ENCODE results near the gene THSD4. TPM values are rescaled to one million over a fixed set of nuclear protein-coding genes. Genes with fewer than 3 reads are reported as not detected.

The THSD4 gene
- total RNA-seq, 1 donor from 2014 or later = 1.4 TPM

DNA sequence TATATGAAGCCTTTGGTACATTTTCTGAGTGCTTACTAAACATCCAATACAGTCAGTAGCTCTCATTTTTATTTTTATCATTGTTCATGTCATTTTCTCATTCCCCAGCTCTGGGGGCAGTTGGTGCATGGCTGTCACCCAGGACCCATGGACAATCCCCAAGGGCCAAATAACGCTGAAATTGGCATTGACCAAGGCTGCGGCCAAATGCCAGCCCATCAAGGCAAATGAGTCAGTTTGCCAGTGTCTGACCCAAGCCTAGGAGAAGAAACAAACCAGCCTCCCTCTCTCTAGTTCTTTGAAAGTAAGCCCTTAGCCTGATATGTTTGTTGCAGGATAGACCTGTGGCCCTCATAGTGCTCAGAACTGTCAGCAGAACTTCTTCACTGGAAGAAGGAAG lies 219.2 kb downstream of the THSD4 start:
- no peaks in the 10 kb centered on the region for H3K36me3 Mint-ChIP-seq (ENCODE audit: low read depth)
- no peak for DNase-seq (ENCODE audit: low read depth, low spot score)
- peaks cover 11% of the 10 kb centered on the region for H3K4me1 Mint-ChIP-seq
- H3K27ac Mint-ChIP-seq (ENCODE audit: unreplicated experiment) = no peak overlapping the region
- TF ChIP-seq, protein P1, sequence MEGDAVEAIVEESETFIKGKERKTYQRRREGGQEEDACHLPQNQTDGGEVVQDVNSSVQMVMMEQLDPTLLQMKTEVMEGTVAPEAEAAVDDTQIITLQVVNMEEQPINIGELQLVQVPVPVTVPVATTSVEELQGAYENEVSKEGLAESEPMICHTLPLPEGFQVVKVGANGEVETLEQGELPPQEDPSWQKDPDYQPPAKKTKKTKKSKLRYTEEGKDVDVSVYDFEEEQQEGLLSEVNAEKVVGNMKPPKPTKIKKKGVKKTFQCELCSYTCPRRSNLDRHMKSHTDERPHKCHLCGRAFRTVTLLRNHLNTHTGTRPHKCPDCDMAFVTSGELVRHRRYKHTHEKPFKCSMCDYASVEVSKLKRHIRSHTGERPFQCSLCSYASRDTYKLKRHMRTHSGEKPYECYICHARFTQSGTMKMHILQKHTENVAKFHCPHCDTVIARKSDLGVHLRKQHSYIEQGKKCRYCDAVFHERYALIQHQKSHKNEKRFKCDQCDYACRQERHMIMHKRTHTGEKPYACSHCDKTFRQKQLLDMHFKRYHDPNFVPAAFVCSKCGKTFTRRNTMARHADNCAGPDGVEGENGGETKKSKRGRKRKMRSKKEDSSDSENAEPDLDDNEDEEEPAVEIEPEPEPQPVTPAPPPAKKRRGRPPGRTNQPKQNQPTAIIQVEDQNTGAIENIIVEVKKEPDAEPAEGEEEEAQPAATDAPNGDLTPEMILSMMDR (conservative IDR thresholded peaks at IDR 0.05) = no peak
- peaks cover 3% of the 10 kb centered on the region for H3K27me3 Mint-ChIP-seq (ENCODE audit: low read depth)
- H3K4me3 Mint-ChIP-seq = no peak overlapping the region
- no peaks in the 10 kb centered on the region for H3K9me3 Mint-ChIP-seq

DNA sequence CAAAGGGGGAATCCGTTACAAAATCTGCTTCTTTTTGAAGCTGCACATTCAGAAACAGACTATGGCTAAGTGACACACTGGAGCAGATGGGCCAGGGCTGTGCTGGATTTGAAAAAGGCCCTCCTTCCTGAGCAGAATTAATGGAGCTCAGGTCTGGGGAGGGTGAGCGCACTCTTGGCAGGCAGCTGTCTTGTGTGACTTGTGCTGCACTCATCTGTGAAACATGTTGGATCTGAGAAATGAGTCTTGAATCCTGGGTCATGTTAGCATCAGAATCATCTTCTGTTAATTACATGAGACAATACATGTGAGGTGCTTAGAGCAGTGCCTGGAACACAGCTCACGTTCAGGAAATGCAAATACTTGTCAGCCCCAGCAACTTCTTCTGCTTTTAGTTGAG lies 219.6 kb downstream of the THSD4 start:
- Mint-ChIP-seq H3K27me3 (ENCODE audit: low read depth) (peaks cover 3% of the 10 kb centered on the region), H3K4me3 (no peak overlapping the region), H3K9me3 (no peaks in the 10 kb centered on the region), H3K36me3 (ENCODE audit: low read depth) (no peaks in the 10 kb centered on the region), H3K4me1 (peaks cover 11% of the 10 kb centered on the region), H3K27ac (ENCODE audit: unreplicated experiment) (no peak overlapping the region)
- DNase-seq (ENCODE audit: low read depth, low spot score) = no peak
- TF ChIP-seq, protein P1 (conservative IDR thresholded peaks at IDR 0.05) = no peak

DNA sequence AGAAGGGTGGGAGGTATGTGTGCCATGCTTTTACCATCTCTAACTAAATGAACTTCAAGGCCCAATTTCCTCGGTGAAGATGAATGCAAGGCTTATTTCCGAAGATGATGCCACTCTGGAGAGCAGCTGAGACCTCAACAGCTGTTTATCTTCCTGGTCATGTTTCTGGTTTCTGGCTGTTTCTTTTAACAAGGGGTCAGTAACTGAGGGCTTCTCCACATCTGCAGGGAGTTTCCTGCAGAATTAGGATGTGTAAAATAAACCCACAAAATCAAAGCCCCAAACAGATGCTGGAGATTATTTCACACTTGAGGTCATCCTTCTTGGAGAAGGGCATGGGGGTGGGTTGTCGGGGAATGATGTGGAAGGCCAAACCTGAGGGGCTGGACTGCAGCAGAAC lies 220.3 kb downstream of the THSD4 start:
- peaks cover 3% of the 10 kb centered on the region for H3K27me3 Mint-ChIP-seq (ENCODE audit: low read depth)
- H3K36me3 Mint-ChIP-seq (ENCODE audit: low read depth) = no peaks in the 10 kb centered on the region
- TF ChIP-seq, protein P1 (conservative IDR thresholded peaks at IDR 0.05) = no peak
- DNase-seq (ENCODE audit: low read depth, low spot score) = no peak
- no peaks in the 10 kb centered on the region for H3K9me3 Mint-ChIP-seq
- no peak overlapping the region for H3K27ac Mint-ChIP-seq (ENCODE audit: unreplicated experiment)
- peaks cover 11% of the 10 kb centered on the region for H3K4me1 Mint-ChIP-seq
- no peak overlapping the region for H3K4me3 Mint-ChIP-seq

DNA sequence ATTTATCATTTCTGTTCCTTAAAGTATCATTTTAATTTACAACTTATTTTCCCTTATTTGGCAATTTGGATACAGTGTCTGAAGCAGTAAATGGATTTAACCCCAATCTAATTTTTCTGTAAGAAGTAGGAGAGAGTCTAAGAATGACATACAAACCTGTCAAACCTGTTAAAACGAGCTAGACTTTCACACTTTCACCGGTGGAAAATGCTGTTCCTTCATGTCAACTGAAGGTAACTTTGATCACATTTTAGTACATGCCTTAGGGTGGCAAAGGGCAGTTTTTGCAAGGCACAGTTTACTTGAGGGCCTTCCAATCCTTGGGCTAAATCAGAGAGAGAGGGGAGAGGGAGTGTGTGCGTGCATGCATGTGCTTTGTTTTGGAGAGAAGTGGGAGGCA lies 221.4 kb downstream of the THSD4 start:
- H3K27ac Mint-ChIP-seq (ENCODE audit: unreplicated experiment) = peak overlapping the region; percentile 0
- no peaks in the 10 kb centered on the region for H3K36me3 Mint-ChIP-seq (ENCODE audit: low read depth)
- H3K9me3 Mint-ChIP-seq = no peaks in the 10 kb centered on the region
- no peak overlapping the region for H3K4me3 Mint-ChIP-seq
- no peak for DNase-seq (ENCODE audit: low read depth, low spot score)
- H3K27me3 Mint-ChIP-seq (ENCODE audit: low read depth) = peaks cover 3% of the 10 kb centered on the region
- TF ChIP-seq, protein P1 (conservative IDR thresholded peaks at IDR 0.05) = no peak
- H3K4me1 Mint-ChIP-seq = peaks cover 11% of the 10 kb centered on the region

DNA sequence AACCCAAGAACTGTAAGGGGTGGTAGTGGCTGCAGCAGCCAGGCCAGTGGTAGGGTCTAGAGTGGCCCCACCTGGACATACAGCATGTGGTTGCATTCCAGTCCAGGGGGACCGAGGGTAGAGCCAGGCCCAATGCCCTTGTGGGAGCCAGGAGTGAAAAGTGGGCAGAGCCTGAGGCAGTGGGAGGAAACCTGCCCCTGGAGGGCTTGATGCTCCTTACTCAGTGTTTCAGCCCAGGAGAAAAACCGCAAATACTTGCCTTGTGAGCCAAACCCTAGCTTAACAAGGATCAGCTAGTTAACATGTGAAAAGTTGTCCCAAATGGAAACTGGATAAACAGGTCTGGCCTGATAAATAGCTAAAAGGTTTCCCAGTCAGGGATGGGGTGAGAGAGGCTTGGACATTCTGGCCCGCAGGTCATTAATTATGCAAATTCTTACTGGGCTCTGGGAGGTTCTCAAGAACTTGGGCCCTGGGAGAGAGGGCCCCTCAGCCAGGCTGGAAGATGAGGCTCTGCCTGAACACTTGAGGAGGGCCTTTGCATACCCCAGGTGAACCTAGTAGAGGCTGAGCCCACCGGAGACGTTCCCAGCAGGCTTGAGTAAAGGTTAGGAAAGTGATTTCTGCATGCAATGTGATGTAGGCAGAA lies 222.1 kb downstream of the THSD4 start:
- TF ChIP-seq, protein P1 (conservative IDR thresholded peaks at IDR 0.05) = no peak
- H3K36me3 Mint-ChIP-seq (ENCODE audit: low read depth) = no peaks in the 10 kb centered on the region
- no peak overlapping the region for H3K4me3 Mint-ChIP-seq
- no peak overlapping the region for H3K27ac Mint-ChIP-seq (ENCODE audit: unreplicated experiment)
- peaks cover 3% of the 10 kb centered on the region for H3K27me3 Mint-ChIP-seq (ENCODE audit: low read depth)
- peaks cover 11% of the 10 kb centered on the region for H3K4me1 Mint-ChIP-seq
- no peak for DNase-seq (ENCODE audit: low read depth, low spot score)
- no peaks in the 10 kb centered on the region for H3K9me3 Mint-ChIP-seq
